Astrocyte (in vitro differentiated cells and primary cell): ENCODE results near the gene NXN. TPM values are rescaled to one million over a fixed set of nuclear protein-coding genes. Genes with fewer than 3 reads are reported as not detected.
"Not testable (repeated sequence)": the region's sequence is repeated elsewhere in the genome, so short reads cannot be mapped to it uniquely, and the experiment has no call there.

ENCODE experiments used
- DNase-seq: peaks from one replicate; pipeline ENCODE4 v3.0.0-alpha.2; 2010; ENCODE audit warnings: low read depth
- FAIRE-seq: peaks from 2 replicates; lab custom pipeline; 2011; peaks lifted over from hg19 to GRCh38; lab: Jason Lieb, UNC
- H2AFZ ChIP-seq: 2 replicates; pipeline ENCODE4 v1.6.0; 2012; ENCODE audit warnings: low read depth, low read length, inconsistent platforms
- H3K27ac ChIP-seq: 2 replicates; pipeline ENCODE4 v1.5.1; 2011; ENCODE audit warnings: low read depth, low read length, inconsistent platforms
- H3K27me3 ChIP-seq: 2 replicates; pipeline ENCODE4 v1.6.0; 2011; ENCODE audit warnings: low read length, inconsistent platforms; ENCODE audit not compliant: insufficient read depth
- H3K36me3 ChIP-seq: 2 replicates; pipeline ENCODE4 v1.5.1; 2011; ENCODE audit warnings: low read length, inconsistent platforms; ENCODE audit not compliant: insufficient read depth
- H3K4me1 ChIP-seq: 2 replicates; pipeline ENCODE4 v1.5.1; 2011; ENCODE audit warnings: low read length, inconsistent platforms; ENCODE audit not compliant: insufficient read depth
- H3K4me2 ChIP-seq: 2 replicates; pipeline ENCODE4 v1.6.0; 2012; ENCODE audit warnings: low read length, inconsistent platforms
- H3K4me3 ChIP-seq: 2 replicates; pipeline ENCODE4 v1.5.1; 2011; ENCODE audit warnings: low read depth, mild to moderate bottlenecking, low read length, inconsistent platforms; ENCODE audit not compliant: insufficient read depth
- H3K79me2 ChIP-seq: 2 replicates; pipeline ENCODE4 v1.6.0; 2012; ENCODE audit warnings: mild to moderate bottlenecking, low read length, inconsistent platforms; ENCODE audit not compliant: insufficient read depth
- H3K9ac ChIP-seq: 2 replicates; pipeline ENCODE4 v1.6.0; 2012; ENCODE audit warnings: mild to moderate bottlenecking, low read length, inconsistent platforms
- H3K9me3 ChIP-seq: 2 replicates; pipeline ENCODE4 v1.5.1; 2012; ENCODE audit warnings: low read depth, mild to moderate bottlenecking, low read length, inconsistent platforms; ENCODE audit not compliant: insufficient read depth
- H4K20me1 ChIP-seq: 2 replicates; pipeline ENCODE4 v1.6.0; 2012; ENCODE audit warnings: low read length, inconsistent platforms; ENCODE audit not compliant: insufficient read depth
- H3K27ac Mint-ChIP-seq: one replicate; pipeline ENCODE4 v1.8.0; 2021; ENCODE audit warnings: mild to moderate bottlenecking, mixed read lengths; ENCODE audit not compliant: unreplicated experiment
- H3K27me3 Mint-ChIP-seq: one replicate; pipeline ENCODE4 v1.8.0; 2021; ENCODE audit warnings: low read depth, mixed read lengths; ENCODE audit not compliant: unreplicated experiment
- H3K36me3 Mint-ChIP-seq: one replicate; pipeline ENCODE4 v1.8.0; 2021; ENCODE audit warnings: low read depth, mixed read lengths; ENCODE audit not compliant: unreplicated experiment
- H3K4me1 Mint-ChIP-seq: one replicate; pipeline ENCODE4 v1.8.0; 2021; ENCODE audit warnings: low read depth, mixed read lengths; ENCODE audit not compliant: unreplicated experiment
- H3K4me3 Mint-ChIP-seq: one replicate; pipeline ENCODE4 v1.8.0; 2021; ENCODE audit warnings: mild to moderate bottlenecking, moderate library complexity, mixed read lengths; ENCODE audit not compliant: unreplicated experiment
- H3K9me3 Mint-ChIP-seq: one replicate; pipeline ENCODE4 v1.8.0; 2021; ENCODE audit warnings: mild to moderate bottlenecking, mixed read lengths; ENCODE audit not compliant: unreplicated experiment
- CTCF ChIP-seq: IDR thresholded peaks from 2 replicates; pipeline ENCODE4 v1.5.1; 2011; ENCODE audit warnings: low read depth, mild to moderate bottlenecking, inconsistent platforms, low read length, moderate library complexity; ENCODE audit not compliant: insufficient read depth
- EZH2 ChIP-seq: IDR thresholded peaks from 2 replicates; pipeline ENCODE4 v1.6.1; 2012; ENCODE audit warnings: mild to moderate bottlenecking, low read length, inconsistent platforms; ENCODE audit not compliant: insufficient read depth
- total RNA-seq: library from RNA; stranded (reverse); gene quantifications from 2 replicates; pipeline ENCODE4 v1.2.1, GENCODE V29; 2021

Gene NXN
- total RNA-seq, 1 donor from 2014 or later, result 104 TPM

GRCh38 chr17:998111-998510 lies 18.5 kb upstream of the NXN start:
- peak overlapping the region; percentile 99 for H3K9ac ChIP-seq
- peak overlapping the region; percentile 94 for H3K4me3 Mint-ChIP-seq
- H3K4me1 ChIP-seq, result peaks cover 39% of the 10 kb centered on the region
- no peak overlapping the region for H2AFZ ChIP-seq
- peaks cover 25% of the 10 kb centered on the region for H3K79me2 ChIP-seq
- H4K20me1 ChIP-seq, result peaks cover 48% of the 10 kb centered on the region
- DNase-seq (no peak), FAIRE-seq (no peak)
- peak overlapping the region; percentile 84 for H3K4me2 ChIP-seq
- TF ChIP-seq EZH2 (no peak), CTCF (no peak)
- no peaks in the 10 kb centered on the region for H3K27me3 ChIP-seq
- peaks cover 35% of the 10 kb centered on the region for H3K4me1 Mint-ChIP-seq
- H3K36me3 Mint-ChIP-seq, result peaks cover 15% of the 10 kb centered on the region
- no peaks in the 10 kb centered on the region for H3K9me3 ChIP-seq
- peaks cover 4% of the 10 kb centered on the region for H3K9me3 Mint-ChIP-seq
- H3K36me3 ChIP-seq, result peaks cover 18% of the 10 kb centered on the region
- H3K4me3 ChIP-seq, result peak overlapping the region; percentile 99
- H3K27me3 Mint-ChIP-seq, result no peaks in the 10 kb centered on the region
- H3K27ac ChIP-seq, result peak overlapping the region; percentile 2
- H3K27ac Mint-ChIP-seq, result no peak overlapping the region

GRCh38 chr17:996554-997344 lies 17.2 kb upstream of the NXN start, which contains the start of gene TIMM22:
TSS of gene TIMM22 (plus strand) at chr17:997129. CDS start at chr17:997143, 14 bp downstream.
- H4K20me1 ChIP-seq, result peaks cover 36% of the 10 kb centered on the region
- FAIRE-seq, result no peak
- H3K36me3 Mint-ChIP-seq, result peaks cover 12% of the 10 kb centered on the region

GRCh38 chr17:995324-995723 lies 15.7 kb upstream of the NXN start:
- not testable (repeated sequence) for H3K36me3 Mint-ChIP-seq, H3K4me3 ChIP-seq, H3K36me3 ChIP-seq, H3K9me3 Mint-ChIP-seq, DNase-seq, H2AFZ ChIP-seq, H3K4me3 Mint-ChIP-seq, H3K27me3 Mint-ChIP-seq, H3K9ac ChIP-seq, H3K27ac ChIP-seq, H3K27me3 ChIP-seq, FAIRE-seq, H3K4me2 ChIP-seq, H3K27ac Mint-ChIP-seq, H3K9me3 ChIP-seq
- Histone ChIP-seq H4K20me1 (peaks cover 22% of the 10 kb centered on the region), H3K4me1 (peaks cover 12% of the 10 kb centered on the region), H3K79me2 (peaks cover 25% of the 10 kb centered on the region)
- H3K4me1 Mint-ChIP-seq, result peaks cover 14% of the 10 kb centered on the region

More at GRCh38 chr17:996554-997344, 17.2 kb upstream of the NXN start, which contains the start of gene TIMM22:
- peak within 1 kb of the TSS; percentile 99 for H3K27ac Mint-ChIP-seq
- Histone ChIP-seq H3K9ac (peak within 1 kb of the TSS; percentile 99), H3K9me3 (no peaks in the 10 kb centered on the region), H3K4me2 (peak within 1 kb of the TSS; percentile 84), H3K27ac (peak within 1 kb of the TSS; percentile 97), H3K79me2 (peaks cover 25% of the 10 kb centered on the region), H3K4me3 (peak within 1 kb of the TSS; percentile 99), H3K27me3 (no peaks in the 10 kb centered on the region), H2AFZ (peak within 1 kb of the TSS; percentile 94), H3K36me3 (peaks cover 13% of the 10 kb centered on the region), H3K4me1 (peaks cover 26% of the 10 kb centered on the region)
- H3K4me1 Mint-ChIP-seq, result peaks cover 27% of the 10 kb centered on the region
- TF ChIP-seq EZH2, result no peak
- TF ChIP-seq CTCF, result peak; percentile 68
- no peaks in the 10 kb centered on the region for H3K27me3 Mint-ChIP-seq
- DNase-seq, result peak; percentile 96
- peaks cover 6% of the 10 kb centered on the region for H3K9me3 Mint-ChIP-seq
- peak within 1 kb of the TSS; percentile 94 for H3K4me3 Mint-ChIP-seq
